GM21717 (cell line): ENCODE data around the gene ZFYVE21.
"Not testable (repeated sequence)": the region's sequence is repeated elsewhere in the genome, so short reads cannot be mapped to it uniquely, and the experiment has no call there.

ENCODE experiments used
- ATAC-seq: cut with Tn5 transposase; IDR thresholded peaks from one replicate; pipeline ENCODE4 v1.9.1; 2021; ENCODE audit warnings: mild to moderate bottlenecking, moderate library complexity; ENCODE audit not compliant: unreplicated experiment

The ZFYVE21 gene

DNA sequence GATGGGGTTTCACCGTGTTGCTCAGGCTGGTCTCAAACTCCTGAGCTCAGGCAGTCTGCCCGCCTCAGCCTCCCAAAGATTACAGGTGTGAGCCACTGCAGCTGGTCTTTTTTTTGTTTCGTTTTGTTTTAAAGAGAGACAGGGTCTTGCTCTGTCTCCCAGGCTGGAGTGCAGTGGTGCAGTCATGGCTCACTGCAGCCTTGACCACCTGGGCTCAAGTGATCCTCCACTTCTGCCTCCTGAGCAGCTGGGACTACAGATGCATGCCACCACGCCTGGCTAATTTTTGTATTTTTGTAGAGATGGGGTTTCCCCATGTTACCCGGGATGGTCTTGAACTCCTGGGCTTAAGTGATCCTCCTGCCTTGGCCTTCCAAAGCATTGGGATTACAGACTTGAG is 24.0 kb upstream of the ZFYVE21 start:
- not testable (repeated sequence) for ATAC-seq

DNA sequence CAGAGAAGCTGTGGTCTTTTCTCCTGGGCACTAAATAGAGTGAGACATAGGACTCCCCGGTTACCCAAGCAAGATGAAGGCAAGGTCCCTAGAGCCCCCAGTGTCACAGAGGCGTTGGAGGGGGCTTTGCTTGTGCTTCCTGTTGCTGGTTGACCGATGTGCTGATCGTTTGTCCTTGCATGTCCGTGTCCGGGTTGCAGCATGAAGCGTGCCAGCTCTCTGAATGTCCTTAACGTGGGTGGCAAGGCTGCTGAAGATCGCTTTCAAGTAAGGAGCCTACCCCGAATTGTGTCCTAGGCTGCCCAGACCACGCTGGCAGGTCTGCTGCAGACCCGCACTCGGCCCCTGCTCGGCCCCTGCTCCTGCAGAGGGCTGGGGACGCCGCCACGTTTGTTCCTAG is 23.5 kb upstream of the ZFYVE21 start:
- no peak for ATAC-seq

DNA sequence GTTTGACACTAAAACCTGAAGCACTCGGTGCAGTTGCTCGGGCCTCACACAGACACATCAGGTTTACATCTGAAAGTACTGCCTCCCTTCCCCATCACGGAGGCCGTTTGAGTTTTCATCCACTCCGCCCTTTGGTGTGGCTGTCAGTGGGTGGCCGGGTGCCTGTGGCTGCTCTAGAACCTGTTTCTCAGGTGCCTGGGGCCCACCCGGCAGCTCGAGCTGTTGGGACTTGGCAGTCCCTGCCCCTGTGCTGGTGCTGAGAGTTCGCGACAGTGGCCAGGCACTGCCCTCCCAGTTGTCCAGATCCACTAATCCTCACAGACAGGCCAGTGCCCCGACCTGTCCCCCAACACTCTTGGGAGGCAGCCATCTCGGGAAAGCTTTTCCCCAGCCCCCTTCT is 22.7 kb upstream of the ZFYVE21 start:
- ATAC-seq = no peak

DNA sequence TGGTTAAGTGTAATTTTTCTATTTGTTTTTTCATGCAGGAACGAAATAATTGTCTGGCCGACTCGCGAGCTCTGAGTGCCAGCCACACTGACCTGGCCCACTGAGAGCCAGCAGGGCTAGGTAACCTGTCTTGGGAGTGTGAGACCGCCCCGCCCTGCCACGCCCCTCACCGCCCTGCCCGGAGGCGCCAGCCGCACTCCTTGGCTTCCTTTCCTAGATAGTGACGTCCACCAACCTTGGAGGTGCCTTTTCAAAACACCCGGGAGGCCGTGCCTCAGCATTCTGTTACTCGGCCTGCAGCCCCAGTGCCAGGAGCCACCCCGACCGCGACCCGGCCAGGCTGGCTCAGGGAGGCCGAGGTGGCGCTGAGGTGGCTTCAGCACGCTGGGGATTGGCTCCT is 22.1 kb upstream of the ZFYVE21 start:
- no peak for ATAC-seq

DNA sequence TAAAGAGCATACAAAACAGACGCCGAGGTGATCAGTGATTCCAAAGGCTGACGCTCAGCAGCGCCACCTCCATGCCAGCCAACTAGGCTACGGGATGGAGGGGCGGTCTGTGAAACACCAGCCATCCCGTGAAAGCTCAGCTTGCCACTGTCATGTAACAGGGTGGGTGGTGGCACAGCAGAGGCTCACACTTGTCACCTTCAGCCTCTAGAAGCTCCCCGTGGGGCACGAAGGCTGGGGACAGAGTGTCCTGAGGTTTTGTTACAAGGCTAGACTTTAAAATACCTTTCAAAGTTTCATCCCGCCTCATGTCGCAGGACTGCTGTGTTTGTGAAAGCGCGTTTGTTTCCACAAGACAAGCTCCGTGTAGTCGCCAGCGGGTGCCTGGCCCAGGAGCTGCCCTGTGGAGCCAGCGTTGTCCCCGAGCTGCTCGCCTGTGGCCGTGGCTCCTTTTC is 21.0 kb upstream of the ZFYVE21 start:
- ATAC-seq = no peak

DNA sequence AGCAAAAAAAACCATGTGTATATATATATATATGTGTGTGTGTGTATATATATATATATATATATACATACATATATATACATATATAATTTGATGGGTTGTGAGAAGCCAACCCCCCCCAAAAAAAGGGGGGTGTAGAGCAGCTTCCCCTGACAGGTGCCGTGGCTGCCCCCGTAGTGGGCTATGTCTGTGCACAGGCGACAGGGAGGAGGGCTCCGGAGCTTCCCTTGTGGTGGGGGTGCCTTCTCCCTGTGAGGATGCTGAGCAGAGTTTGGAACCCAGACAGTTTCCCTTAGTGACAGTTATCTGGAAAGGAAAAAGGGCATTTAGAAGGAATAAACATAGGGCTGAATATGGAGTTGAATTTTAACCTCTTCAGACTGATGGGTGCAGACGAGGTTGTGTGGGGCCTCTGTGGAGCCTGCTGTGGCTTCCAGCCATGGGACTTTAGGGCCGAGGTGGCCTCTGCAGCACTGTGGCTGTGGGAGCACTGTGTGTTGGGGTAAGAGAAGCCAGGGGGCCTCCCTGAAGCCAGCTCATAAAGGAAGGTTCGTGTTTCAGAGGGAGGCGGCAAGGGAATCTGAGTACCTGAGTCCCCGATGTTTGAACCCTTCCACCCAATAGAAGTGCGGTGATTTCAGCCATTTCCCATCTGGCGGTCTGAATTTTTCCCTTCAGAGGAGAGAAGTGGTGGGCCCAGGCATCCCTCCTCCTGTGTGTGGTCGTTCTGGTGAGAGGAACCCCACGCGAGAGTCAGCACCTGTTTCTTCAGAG is 20.1 kb upstream of the ZFYVE21 start:
- no peak for ATAC-seq

DNA sequence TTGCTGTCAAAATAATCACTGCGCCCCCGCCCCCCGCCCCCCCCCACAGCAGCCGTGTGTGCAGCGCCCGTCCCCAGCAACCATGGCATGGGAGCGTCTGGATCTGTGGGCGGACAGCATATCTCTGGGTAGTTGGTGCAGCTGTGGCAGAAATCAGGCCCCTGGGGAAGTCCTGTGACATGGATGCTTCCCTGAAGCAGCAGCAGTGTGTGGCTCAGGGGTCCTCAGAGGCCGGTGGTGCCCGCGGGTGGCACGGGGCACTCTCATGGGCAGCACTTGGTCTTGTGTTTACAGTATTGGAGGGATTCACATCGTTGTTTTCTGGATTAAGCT is 19.6 kb upstream of the ZFYVE21 start:
- no peak for ATAC-seq

DNA sequence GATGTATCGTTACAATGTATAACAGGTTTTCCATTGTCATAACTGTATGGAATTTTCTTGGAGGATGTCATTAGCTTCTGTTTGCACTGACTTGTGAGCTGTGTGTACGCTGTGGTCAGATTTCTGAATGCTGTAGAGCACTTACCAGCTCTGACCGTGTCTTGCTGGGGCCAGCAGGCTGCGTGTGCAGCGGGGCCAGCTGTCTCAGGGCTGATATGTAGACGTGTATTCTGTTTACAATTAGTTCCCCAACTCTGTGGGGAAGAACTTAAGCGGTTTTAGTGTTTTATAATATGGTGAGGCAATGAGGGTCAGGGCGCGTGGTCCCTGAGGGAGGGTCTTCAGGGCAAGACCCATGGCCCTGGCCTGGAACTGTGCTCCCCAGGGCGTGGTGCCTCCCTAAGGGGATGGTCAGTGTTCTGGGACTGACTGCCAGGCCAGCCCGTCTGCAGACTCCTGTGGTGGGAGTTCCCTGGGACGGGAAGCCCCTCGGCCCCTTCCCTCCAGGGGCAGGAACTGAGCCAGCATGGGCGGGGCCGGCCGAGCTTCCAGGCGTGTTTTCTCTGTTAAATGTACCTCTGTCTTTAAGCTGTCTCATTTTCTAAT is 19.0 kb upstream of the ZFYVE21 start:
- ATAC-seq = no peak

DNA sequence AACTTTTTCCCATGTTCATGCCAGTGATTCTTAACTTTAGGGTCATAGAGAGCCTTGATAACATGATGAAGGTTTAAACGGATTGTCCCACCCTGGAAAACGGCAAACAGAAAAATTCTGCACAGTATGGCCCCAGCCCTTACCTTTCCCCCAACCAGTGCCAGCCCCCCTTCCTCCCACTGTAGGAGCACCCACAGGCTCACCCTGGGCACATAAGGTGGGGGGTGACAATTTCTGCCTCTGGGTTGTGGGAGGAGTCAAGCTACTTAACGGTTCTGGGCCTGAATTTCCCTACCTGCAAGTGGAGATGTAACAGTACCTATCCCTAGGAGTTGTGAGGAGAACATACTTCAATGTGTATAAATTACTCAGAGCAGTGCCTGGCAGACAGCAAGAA is 18.4 kb upstream of the ZFYVE21 start:
- ATAC-seq = no peak

DNA sequence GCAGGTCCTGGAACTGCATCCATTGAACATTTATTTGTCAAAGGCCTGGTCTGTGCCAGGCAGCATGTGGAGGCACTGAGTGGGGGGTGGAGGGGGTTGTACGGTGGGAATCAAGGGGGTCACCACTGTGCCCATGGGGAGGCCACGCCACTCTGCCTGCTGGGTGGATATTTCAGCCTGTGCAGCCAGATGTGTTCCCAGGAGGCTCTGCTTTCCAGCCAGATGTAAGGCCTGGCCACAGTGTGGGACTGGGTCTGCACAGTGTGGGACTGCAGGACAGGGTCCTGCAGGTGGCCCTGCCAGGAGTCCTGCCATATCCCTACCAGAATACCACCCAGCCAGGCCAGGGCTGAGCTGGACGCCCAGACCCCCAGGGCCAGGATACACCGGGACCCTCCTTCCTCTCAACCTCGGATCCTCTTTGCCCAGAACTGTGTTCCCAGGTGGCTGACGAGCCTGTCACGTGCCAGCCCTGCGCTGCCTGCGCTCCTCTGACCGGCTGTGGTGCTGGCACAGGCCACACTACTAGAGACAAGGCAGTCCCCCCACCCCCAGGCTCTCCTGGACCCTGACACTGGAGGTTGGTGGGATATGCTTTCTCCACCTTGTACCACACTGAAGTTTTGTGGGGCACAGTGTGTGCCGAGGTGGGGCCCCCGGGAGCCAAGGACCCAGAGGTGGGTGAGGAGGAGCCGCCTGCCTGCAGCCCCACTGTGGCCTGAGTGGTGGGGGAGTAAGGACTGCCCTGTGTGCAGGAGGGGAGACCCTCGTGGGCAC is 17.8 kb upstream of the ZFYVE21 start:
- no peak for ATAC-seq

DNA sequence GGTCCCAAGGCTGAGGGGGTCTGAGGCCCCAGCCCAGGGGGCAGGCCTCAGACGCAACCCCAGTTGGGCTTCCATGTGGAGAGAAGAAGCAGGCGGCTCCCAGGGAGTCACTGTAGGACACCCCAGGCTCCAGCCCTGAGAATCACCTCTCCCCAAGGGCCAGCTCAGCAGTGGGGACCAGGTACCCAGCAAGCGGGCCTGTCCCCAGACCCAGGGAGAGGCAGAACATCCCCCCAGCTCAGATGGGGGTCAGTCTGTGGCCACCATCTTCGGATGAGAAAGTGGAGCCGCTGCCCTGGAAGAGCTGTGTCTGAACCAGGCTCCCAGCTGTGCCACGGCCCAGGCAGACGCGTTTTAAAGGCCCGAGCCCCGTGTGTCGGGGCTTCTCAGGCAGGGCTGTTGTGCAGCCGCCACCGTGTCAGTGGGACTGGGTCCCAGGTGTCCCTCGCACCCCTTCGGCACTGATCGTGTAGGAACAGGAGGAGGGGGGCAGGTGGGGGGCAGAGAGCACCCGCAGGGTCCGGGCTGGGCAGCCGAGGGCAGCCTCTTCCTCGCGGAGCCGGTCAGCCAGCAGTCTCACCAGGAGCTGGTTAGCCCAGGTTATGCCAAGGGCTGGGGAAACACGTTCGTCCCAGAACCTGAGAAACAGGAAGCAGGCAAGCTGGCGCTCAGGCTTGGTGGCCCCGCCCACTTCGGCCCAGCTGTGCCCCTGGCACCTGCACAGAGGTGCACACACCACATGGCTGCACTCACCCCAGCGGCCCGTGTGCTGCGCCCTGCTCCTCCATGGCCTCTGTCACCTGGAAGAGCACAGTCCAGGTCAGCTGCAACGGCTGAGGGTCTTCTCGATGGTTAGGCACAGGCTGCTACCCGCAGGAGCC is 17.0 kb upstream of the ZFYVE21 start:
- ATAC-seq = no peak

DNA sequence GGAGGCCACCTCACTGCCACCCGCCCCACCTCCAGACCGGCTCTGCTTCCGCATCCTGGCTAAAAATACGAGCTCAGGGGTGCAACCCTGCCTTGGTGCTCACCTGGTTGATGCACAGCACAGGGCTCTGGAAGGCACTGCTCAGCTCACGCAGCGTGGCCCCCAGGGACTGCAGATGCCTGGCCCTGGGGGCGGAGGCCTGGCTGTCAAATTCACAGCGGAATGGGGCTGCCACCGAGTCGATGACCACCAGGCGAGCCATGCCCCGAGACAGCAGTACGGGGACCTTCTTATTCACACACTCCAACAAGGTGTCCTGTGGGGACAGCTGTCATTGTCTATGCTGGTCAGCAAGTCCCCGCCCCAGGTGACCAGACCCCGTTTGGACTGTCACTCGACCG is 16.3 kb upstream of the ZFYVE21 start:
- no peak for ATAC-seq

DNA sequence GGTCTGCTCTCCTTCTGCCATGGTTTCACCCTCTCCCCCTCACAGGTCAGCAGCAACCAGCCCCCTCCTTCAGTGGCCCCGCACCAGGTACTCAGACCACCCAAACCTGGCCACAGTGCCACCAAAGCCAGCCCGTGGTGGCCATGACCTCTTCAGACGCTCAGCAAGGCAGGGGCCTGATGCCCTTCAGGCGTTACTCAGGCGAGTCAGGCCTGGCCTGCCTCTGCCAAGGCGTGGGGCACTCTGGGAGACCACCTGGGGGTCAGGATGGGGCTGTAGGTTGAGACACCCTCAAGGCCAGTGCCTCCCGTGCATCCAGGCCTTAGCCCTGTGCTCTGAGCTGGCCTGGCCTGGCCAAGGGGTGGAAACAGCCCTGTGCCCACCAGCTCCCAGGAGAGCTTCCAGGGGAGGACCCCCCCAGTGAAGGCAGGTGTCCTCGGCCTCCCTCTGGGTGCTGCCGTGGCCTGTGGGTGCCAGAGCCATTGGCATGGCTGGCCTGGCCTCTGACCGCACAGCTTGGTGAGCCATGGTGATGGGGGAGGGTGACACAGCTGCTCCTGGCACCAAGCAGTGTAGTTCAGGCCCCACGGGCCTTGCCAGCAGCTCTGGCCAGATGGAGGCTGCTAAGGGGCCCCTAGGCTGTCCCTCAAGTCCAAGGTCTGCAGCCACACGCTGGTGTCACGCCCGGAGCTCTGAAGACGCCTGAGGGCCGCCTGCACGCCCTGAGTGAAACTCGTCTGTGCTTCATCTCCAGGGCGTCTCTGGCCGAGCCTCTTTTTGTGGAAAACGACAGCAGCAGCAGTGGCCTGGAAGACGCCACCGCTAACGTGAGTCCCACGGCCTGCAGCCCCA is 15.5 kb upstream of the ZFYVE21 start:
- no peak for ATAC-seq

DNA sequence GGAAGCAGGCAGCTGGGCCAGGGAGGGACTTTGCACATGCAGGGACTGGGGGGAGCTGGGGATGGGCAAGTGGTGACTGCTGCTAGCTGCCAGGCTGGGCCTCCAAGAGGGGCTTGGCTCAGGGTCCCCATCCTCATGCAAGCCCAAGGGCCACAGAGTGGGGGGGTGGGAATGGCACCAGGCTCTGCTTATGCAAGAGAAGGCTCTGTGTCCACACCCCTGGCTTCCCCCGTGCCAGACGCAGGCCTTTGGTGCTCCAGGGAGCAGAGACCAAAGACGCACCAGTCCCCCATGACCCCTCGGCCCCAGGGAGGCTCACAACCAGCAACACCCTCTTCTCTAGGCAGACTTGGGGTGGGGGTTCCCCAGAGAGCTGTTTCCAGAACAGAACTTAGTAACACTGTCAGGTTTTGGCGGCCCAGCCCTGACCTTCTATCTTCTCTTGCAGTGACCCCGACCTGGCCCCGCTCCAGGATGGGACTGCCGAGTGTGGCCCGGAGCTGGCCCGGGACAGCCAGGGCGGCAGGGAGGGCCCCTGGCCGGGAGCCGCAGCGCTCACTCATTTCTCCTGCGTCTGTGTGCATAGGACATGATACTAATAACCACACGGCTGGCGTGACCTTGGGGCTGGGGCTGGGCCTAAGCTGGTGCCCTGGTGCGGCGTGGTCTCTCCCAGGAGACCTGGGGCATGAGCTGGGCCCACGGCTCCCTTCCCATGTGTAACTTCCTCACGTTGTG is 14.7 kb upstream of the ZFYVE21 start:
- ATAC-seq = no peak

DNA sequence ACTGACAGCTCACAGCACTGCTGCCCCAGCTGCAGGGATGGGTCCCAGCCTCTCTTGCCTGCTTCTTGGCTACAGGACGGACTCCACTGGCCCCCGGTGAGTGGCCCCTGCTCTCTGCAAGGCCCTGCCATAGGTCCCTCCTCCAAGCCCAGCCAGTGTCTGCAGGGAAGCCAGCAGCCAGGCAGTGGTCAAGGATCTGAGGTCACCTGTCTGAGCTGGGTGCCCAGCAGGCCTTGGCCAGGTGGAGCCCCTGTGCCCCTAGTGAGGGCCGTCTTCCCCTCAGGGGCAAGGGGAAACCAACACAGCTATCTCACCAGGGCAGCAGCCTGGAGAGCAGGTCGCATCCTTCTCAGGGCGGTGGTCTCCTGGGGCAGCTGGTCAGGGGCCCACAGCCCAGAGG is 13.5 kb upstream of the ZFYVE21 start:
- ATAC-seq = no peak

DNA sequence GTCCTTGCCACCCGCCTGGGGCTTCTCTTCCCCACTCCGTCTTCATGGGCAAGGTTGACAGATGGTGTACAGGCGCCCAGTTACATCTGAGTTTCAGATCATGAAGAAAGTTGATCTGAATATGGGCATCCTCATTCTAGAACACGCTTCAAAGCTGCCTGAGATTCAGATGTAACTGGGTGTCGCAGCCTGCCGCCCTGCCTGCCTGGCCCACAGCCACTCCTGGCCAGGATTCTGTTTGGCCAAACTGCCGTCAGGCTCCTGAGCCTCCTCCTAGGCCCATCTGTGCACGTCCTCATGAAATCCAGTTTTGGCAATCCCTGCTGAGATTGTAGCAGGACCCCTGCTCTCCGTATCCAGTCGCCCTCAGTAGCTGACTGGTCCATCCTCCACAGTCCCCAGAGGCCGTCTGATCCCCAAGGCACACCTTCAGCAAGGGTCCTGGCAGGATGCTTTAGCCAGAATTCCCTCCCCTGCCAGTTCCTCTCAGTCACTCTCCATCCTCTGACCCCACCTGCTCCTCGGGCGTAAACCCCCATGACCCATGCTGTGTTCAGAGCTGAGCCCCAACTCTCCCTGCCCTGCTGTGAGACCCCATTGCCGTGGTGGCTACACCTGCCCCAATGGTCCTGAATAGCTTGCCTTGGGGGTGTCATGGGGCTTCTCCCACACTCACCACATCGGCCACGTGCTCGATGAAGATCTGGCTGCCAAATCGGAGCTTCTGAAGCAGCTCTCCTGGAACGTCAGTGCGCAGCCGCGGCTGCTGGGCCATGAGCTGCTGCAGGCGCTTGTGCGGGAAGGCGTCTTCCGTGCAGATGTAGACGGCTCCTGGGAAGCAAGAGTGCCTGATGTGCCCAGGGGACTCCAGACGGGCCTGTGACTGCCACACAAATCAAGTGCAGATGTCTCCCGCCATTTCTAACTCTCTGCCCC is 12.8 kb upstream of the ZFYVE21 start:
- ATAC-seq = no peak

DNA sequence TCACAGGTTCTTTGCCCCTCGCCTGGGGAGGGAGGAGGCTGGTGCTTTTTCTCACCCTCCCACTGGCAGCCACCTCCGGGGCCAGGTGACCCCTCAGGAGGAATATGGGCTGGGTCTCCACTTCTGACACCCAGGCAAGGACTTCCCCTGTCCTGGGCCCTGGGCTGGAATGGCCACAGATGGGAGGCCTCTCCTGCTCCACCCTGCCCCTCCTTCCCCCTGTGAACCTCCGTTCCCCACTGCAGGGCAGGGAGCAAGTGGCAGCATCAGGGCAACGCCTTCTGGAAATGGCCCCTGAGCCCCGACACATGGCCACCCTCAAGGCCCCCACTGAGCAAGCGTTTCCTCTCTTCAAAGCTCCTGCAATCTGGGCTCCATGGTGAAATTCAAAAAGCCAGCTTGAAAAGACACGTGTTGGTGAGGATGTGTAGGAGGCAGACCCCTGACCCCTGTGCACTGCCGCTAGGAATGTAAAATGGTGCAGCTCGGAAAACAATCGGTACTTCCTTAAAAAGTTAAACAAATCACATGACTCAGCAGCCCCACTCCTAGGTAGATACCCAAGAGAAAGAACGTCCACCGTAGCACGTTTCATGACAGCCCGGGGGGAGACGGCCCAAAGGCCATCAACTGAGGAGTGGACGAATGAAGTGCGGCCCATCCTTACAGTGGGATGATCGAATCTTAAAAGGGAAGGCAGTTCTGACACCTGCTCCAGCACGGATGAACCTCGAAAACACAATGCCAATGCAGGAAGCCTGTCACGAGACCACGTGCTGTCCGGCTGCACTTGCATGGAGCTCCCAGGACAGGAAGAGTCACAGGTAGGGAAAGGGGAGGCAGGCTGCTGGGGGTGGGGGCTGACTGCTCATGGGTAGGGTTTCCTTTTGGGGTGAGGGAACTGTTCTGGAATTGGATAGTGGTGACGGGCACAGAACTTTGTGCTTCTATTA is 11.9 kb upstream of the ZFYVE21 start:
- ATAC-seq = no peak
